Epithelial cell of proximal tubule (primary cell): ENCODE measurements around the gene PTPRG. TPM values are rescaled to one million over a fixed set of nuclear protein-coding genes. Genes with fewer than 3 reads are reported as not detected.

Experiments
- DNase-seq: peaks from one replicate; pipeline ENCODE4 v3.0.0-alpha.2; 2011; ENCODE audit warnings: low read depth
- H3K4me3 ChIP-seq: 2 replicates; pipeline ENCODE4 v1.5.1; 2011; ENCODE audit warnings: low read depth, mild to moderate bottlenecking, low read length
- total RNA-seq: library from RNA; depleted of rRNA; stranded (reverse); fragments of >200 nt; gene quantifications from 2 replicates; pipeline ENCODE4 v1.2.3, GENCODE V29; 2015
- TF ChIP-seq, protein P1 (sequence below): conservative IDR thresholded peaks from 2 replicates; pipeline ENCODE4 v1.5.1; 2012; ENCODE audit warnings: low read depth, mild to moderate bottlenecking, low read length

The PTPRG gene
- total RNA-seq, 1 donor from 2014 or later = 13.5 TPM

DNA sequence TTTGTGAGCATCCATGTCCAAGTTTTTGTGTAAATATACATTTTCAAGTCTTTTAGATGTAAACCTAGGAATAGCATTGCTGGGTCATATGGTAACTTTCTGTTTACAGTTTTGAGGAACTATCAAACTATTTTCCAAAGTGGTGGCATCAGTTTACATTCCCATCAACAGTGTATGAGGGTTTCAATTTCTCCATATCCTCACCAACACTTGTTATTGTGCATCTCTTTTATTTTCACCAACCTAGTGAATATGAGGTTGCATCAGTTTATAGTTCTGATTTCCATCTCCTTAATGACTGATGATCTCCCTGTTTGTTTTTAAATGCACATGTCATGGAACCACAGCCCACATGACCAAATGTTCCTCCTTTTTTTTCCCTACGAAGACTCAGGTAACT lies 610.8 kb downstream of the PTPRG start:
- no peak for DNase-seq
- TF ChIP-seq, protein P1, sequence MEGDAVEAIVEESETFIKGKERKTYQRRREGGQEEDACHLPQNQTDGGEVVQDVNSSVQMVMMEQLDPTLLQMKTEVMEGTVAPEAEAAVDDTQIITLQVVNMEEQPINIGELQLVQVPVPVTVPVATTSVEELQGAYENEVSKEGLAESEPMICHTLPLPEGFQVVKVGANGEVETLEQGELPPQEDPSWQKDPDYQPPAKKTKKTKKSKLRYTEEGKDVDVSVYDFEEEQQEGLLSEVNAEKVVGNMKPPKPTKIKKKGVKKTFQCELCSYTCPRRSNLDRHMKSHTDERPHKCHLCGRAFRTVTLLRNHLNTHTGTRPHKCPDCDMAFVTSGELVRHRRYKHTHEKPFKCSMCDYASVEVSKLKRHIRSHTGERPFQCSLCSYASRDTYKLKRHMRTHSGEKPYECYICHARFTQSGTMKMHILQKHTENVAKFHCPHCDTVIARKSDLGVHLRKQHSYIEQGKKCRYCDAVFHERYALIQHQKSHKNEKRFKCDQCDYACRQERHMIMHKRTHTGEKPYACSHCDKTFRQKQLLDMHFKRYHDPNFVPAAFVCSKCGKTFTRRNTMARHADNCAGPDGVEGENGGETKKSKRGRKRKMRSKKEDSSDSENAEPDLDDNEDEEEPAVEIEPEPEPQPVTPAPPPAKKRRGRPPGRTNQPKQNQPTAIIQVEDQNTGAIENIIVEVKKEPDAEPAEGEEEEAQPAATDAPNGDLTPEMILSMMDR = no peak
- no peak overlapping the region for H3K4me3 ChIP-seq

DNA sequence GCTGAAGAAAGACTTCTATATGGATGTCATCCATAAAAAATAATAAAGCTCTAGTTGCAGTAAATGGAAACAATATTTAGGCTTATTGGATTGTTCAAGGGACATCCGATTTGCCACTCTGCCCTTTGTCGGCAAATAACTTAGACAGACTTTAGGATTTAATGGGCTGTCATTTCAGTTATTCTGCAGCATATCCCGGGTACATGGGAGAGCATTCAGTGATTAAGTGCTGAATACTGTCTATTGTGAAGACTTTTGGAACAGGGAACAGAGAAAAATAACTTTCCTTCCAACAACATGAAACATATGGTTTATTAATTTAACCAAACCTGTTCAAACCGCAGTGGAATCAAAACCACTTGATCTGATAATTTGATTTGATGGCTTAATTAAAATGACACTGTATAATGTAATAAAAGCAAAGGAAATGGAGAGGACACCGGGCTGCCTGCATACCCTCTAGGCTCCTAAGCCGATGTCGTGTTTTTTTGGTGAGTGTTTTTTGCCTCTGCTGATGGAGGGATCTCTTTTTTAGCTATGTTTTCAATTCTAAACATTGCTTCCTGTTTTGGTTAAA lies 612.7 kb downstream of the PTPRG start:
- TF ChIP-seq, protein P1 = no peak
- no peak overlapping the region for H3K4me3 ChIP-seq
- no peak for DNase-seq

DNA sequence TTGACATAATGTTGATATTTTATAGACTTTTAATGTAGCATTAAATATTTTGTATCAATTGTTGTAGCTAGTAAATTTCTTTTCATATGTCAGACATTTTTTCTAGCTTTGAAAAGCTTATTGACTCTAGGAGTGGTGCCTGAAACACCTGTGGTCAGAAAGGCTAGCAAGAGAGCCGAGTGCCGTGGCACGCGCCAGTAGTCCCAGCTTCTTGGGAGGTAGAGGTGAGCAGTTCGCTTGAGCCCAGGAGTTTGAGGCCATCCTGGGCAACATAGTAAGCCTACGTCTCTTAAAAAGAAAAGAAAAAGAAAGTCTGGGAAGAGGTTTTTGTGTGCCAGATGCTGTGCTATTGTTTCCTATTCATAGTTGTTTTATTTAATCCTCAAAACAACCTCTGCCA lies 613.8 kb downstream of the PTPRG start:
- TF ChIP-seq, protein P1 = no peak
- no peak for DNase-seq
- H3K4me3 ChIP-seq = no peak overlapping the region

DNA sequence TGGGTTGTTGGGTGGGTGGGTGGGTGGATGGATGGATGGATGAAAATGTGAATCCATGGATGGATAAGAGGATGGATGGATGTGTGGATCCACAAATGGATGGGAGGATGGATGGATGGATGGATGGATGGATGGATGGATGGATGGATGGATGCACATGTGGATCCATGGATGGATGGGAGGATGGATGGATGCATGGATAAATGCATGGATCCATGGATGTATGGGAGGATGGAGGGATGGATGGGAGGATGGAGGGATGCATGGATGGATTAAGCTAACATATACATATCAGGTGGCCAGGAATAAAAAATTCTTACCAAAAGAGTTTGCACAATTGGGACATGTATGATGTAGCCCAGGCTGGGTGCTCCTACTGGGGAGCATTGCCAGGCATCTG lies 616.7 kb downstream of the PTPRG start:
- no peak for DNase-seq
- TF ChIP-seq, protein P1 = no peak
- no peak overlapping the region for H3K4me3 ChIP-seq

DNA sequence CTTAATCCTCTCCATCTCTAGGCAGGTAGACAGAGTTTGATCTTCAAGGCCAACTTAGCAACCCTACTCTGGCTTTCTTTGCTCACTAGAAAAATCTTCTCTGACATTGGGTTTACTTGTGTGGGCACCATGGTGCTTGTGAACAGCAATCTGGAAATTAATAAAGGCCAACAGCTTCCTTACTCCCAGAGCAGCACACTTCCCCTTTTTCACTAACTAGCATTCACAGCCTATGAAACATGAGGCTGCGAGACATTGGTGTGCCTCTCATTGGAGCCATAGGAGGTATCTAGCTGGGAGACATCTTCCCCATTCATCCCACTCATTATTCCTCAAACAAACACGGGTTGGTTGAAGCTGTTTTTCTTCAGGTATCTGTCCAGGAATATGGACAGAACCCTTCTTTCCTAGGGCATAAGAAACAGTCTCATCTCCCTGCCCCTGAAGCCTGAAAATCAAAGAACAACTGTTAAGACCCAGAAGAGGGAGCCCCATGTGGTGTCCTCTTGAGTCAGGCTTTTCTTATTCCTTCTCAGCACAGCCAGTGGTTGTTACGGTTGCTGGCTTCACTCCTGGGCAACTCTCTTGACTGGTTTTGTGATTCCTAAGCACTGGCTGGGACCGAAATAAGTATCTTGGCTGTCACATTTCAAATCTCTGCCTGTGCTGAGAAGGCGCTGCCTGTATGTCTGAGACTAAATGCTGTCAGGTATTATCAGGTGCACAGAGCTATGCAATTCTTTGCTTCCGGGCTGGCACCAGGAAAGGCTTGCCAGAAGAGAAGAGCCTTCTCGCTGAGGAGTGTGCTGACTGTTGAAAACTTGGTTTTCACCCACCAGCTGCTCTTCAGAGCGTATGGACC lies 617.6 kb downstream of the PTPRG start:
- TF ChIP-seq, protein P1 = no peak
- DNase-seq = no peak

DNA sequence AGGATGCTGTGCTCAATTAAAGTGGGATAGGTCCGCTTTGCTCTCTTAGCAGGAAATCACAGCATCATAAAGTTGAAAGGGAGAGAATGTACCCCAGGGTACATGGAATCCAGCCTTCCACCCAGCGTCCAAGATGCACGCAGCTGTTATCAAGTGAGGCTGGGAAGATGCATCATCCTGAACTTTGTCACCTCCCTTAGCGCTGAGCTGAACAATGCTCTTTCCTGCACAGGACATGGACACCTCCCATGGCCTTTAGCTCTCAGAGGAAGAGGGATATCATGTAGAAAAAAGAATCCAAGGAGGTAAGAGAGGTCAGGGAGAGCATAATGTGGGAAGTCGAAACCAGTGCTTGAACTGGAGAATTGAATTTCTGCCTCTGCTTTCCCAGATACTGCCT lies 619.1 kb downstream of the PTPRG start:
- no peak overlapping the region for H3K4me3 ChIP-seq
- no peak for DNase-seq
- TF ChIP-seq, protein P1 = no peak

More for the DNA sequence above, 617.6 kb downstream of the PTPRG start:
- no peak overlapping the region for H3K4me3 ChIP-seq

DNA sequence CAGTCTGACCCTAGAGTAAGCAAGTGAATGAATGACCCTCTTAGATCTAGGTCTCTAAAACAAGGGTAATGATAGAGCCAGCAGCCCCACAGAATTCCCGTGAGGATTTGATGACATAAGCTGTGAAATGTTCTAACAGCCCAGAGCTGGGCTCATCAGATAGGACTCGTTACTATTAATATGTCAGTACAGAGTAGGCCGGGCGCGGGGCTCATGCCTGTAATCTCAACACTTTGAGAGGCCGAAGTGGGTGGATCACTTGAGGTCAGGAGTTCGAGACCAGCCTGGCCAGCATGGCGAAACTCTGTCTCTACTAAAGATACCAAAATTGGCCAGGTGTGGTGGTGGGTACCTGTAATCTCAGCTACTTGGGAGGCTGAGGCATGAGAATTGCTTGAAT lies 621.7 kb downstream of the PTPRG start:
- H3K4me3 ChIP-seq = no peak overlapping the region
- DNase-seq = no peak
- TF ChIP-seq, protein P1 = no peak
